Endothelial cell of hepatic sinusoid (primary cell): ENCODE results near the gene ADCY7.
"Not testable (repeated sequence)": the region's sequence is repeated elsewhere in the genome, so short reads cannot be mapped to it uniquely, and the experiment has no call there.

Experiments
- in situ Hi-C: cut with HindIII; loops from 2 replicates; pipeline ENCODE4 v1.10.0; 2017; ENCODE audit warnings: low sequenced_read_pairs

Gene ADCY7

DNA sequence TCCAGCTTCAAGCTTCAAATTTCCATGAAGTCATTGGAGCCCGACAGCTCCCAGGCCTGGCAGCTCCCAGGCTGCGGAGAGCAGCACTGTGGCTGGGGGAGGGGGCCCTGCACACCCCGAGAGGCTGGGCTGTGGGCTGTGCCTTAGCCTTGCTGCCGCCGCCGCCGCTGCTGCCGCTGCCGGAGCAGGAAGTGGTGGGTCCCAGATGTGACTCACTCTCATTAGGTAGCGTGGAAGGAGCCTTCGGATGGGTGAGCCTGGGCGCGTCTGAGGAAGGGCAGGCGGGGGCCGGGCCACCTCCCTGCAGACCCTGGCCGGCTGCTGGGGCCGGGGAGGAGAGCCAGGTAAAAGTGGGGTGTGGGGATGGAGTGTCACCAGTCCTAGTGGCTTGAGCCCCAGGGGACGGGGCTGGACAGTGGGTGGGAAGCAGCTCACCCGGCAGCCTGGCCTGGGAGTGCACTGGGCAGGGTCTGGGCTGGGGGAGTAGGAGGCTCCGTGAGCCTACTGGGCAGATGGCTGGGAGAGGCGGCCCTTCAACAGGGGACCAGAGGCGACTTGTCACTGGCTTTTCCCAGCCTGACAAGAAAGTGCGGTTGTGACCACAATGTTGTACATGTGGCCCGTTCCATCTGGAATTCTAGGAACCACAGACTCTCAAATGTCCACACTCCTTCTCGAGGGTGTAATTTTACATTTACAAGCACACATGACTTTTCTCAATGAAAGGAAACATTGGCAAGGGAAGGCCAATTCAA, at the start of gene ADCY7:
Gene ADCY7, plus strand, starts transcription at position 215 of the 755 bp plus-strand sequence. CDS start 21,629 bp downstream, outside the sequence.
- in situ Hi-C loops = loop anchor here (5.0 kb wide), 1 partner anchor 91 kb away; no protein-coding TSS in a partner anchor

DNA sequence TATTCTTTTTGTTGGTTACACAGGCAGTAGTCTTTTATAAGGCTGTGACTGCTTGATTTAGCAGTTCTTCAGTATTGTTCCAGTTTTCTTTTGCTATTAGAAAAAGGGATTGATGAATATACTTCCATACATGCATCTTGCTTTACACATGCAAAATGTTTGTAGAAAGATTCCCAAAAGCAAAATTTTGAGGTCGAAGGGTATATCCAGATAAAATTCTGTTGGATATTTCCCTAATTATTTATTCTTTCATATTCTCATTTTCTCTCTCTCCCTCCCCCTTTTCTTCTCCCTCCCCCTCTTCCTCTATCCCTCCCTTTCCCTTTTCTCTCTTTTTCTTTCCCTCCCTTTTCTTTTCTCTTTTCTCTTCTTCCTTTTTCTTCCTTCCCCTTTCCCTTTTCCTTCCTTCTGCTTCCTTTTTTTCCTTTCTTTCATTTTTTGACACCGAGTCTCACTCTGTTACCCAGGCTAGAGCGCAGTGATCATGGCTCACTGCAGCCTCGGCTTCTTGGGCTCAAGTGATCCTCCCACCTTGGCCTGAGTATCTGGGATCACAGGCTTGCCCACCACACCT, 46.9 kb upstream of the ADCY7 start:
- in situ Hi-C loops = no loop called here

DNA sequence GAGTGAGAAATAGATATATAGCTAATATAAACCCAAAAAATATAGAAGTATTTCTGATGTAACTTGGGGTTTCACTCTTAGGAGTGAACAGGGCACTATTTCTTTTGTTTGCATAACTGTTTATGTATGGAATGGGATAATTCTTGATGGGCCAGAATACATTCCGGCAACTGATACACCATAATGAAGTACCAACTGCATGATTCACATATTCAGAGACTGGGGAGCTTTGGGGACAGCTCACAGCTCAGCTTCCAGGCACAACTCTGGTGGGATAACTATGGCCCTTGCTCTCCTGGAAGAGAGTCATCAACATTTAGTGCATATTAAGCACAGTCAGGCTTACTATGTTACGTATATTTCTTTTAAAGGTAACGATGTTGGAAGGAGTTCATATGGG, 42.1 kb upstream of the ADCY7 start:
- in situ Hi-C loops = no loop called here

DNA sequence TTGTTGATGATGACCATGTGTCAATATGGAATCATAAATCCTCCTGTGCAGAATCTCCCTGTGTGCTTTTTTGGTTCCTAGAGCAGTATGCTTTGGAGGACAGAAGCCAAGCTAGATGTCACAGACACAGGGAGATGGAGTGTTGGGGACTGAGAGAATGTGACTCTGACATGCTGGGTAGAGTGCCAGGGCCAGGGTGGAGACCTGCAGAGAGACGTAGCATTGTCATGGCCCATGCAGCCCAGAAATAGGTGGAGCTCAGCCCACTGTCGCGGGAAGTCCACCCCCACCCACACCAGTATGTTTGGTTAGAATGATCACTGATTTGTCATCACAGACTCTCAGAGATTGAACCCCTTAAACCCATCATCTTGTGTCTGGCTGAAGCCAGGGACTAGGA, 39.2 kb upstream of the ADCY7 start:
- in situ Hi-C loops = no loop called here

DNA sequence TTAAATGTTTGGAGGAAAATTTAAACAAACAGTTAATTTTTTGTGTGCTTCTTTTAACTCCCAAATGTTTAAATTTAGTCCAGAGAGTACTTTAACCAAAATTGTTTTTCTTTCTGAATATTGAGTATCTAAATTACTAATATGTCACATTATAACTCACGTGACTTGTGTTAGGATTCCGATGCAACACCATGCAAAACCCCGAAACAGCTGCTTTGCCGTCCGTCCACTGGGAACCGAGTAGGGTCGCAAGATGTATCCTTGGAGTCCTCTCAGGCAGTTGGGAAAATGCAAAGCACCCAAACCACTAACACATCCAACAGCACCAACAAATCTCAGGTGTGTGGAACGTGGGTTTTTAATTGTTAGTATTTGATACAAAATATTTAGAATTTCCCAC, 38.7 kb upstream of the ADCY7 start:
- in situ Hi-C loops = no loop called here

DNA sequence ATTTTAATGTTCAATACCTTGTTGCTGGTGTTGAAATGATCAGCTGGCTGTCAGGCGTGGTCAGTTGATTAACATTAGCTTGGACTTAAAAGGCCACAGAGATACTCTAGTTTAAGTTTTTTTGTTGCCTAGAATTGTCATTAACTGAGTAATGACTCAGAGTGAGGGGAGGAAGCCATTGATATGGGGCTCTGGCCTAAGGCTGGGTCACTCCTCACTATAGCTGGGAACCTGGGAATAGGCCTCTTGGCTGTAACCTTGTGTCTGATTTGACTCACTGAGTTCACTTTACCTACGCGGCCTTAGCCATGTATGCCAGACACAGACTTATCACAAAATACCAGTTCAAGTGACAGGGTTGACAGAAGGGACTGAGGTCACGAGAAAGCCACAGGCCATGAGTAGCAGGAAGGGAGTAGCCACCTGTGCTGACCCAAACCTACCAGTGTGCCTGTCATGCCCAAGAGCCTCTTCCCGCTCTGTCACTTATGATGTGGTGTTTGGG, 37.9 kb upstream of the ADCY7 start:
- in situ Hi-C loops = no loop called here

DNA sequence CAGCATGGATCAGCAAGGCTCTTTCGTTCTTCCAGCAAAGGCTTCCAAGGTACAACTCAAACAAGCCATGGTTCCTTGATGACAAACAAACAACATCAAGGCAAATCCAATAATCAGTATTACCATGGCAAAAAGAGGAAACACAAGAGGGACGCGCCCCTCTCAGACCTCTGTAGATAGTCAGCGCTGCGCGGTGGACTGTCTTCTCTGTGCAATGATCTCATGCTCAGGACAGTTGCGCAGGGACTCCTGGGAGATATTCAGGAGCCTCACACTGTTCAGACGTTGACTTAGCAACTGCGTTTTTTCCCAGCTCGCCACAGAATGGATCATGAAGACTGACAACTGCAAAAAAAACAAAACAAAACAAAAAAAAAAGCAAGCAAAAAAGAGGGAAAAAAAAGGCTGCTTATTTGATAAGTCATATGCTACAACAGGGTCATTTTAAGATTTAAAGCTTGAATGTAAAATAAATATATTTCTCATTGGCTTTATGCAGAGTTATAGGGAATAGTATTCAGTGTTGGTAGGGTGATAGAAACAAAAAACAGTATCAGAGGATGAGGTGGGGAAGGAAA, 37.1 kb upstream of the ADCY7 start:
- in situ Hi-C loops = no loop called here

DNA sequence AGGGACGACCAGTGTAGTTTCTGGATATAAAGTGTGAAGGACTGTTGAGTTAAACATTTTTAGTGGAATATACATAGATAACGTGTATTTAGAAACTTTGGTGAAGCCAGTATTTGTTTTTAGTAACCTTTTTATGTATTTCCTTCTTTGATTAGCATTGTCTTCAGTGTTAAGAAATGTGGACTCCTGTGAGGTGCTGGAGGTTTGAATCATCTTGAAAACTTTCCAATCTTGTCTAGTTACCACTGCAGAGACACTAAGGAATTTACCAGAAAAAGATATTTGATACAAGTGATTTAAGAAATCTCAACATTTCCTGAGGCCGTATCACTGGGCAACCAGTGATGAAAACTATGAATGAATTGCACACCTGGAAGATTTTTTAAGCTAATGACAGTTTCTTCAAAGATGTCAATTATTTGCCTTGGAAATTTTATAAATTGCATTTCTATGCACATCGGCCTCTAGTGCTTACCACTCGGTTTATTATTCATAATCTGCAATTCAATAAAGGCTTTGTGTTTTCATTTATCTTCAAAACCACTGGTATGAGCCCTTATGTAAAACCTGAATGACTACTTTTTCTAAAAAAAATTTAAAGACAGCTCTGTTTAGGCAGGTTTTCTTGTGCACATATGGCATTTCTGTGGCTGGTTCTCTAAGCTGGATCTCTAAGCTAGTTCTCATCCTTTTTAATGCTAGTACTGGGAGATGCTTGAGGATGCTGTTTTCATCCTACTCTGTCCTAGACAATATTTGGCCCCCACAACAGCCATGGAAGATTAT, 31.4 kb upstream of the ADCY7 start:
- in situ Hi-C loops = no loop called here

DNA sequence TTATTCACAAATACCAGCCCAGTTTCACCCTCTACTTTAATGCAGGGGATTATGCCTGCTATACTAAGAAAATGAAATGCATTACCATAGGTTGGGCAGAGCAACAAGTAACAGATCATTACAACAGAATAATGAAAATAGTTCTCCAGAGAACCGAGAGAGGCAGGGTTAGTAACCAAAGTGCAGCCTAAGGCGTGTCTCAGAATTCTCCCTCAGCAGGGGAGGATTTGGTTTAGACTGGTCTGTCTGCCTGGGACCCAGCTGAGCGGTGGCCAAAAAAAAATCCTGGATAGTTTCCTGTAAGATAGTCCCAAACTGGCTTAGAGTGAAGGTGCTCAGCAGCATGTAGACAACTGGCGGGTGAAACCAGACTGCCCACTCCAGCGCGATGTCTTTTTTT, 30.8 kb upstream of the ADCY7 start:
- in situ Hi-C loops = no loop called here

DNA sequence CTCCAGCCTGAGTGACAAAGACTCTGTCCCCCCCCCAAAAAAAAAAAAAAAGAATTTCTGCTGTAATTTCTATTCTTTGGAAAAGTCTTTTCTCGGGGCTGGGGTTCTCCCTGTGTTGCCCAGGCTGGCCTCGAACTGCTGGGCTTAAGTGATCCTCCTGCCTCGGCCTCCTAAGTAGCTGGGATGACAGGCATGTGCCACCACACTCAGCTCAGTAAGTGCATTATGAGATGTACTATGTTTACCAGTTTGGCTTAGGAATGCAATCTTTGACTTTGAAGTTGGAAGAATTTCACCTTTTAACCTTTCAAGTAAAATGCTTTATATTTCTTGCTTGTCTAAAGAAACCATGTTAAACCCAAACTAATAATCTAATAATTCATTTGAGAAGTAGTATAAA, 28.0 kb upstream of the ADCY7 start:
- in situ Hi-C loops = no loop called here

DNA sequence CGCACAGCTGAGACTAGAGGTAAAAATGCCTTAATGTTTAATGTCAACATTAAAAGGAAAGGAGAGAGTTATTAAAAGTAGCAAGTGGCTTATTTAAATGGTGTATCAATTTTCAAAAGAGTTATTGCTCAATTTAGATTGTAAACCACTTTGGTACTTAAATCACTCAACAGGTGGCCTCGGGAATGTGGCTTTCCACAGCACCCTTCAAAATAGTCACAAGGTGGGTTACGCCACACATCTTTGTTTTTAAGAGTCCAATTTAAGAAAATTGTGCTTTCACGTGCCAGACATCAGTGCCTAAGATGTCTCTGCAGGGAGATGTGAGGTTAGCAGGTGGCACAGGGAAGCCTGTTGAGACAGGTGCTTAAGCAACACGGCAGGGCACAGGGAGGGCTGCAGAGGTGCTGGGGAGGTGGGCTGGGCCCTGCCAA, 27.5 kb upstream of the ADCY7 start:
- in situ Hi-C loops = no loop called here

DNA sequence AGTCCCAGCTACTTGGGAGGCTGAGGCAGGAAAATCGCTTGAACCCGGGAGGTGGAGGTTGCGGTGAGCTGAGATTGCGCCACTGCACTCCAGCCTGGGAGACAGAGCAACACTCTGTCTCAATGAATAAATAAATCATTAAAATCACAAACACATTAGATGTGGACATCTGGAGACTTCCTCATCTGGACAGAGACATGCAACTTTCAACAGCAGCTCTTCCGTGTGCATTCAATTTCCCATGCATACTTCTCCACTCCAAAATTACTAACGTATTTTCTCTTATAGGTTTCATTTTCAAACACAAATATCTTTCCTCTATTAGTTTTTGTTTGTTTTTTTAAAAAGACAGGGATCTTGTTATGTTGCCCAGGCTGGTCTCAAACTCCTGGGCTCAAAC, 23.3 kb upstream of the ADCY7 start:
- in situ Hi-C loops = not testable (repeated sequence)

DNA sequence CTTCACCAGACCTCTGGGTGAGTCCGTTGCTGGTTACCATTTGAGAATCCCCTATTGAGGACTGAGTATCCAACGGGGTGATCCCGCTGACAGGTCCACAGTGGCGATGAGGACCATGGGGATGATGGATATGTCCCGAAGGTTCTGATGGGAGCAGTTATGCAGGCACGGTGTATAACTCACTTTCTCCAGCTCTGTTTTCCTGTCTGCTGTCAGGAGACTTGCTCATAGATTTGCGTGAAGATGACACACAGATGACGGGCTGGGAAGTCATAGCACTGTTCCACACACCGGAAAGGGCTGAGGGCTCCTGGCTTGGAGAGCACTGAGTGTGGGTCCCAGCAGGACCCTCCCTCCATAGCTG, 22.2 kb upstream of the ADCY7 start:
- in situ Hi-C loops = no loop called here

DNA sequence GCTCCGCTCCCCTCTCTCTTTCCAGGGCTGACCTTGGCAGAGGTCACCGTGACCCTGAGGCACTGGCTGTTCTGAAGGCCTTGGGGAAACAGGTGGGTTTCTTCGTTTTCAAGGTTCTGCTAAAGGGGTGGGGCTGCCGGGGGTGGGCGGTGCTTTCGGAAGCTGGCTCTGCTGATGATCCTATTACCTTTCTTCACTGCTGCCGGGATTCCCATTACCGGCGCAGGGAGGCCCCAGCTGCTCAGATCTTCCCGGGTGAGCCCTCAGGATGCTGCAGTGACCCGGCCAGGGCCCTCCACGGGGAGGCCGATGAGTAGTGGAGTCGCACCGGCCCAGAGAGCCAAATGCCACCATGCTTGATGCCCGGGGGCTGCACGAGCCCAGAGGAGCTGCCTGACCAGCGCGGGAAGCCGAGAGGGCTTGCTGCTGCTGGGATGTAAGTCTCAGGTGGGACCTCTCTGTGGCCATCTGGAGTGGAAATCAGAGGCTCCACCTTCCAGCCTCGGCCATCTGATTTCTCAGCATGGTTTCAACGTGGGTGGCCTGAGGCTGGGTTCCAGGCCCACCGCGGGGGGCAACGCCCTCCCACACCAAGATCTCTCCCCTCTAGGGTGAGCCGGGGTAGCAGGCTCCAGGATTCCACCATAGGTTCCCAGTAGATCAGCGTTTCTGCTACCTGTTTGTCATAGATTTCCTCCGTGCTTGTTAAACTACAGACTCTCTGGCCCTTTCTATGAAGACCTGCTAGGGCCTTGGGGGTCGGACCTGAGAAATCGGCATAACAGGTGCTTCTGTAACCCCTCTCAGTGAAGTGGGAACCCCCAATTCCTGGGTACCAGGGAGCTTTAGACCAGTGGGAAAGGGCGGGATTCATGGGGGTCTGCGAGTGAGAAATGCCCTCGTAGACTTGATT, 21.6 kb upstream of the ADCY7 start:
- in situ Hi-C loops = no loop called here

DNA sequence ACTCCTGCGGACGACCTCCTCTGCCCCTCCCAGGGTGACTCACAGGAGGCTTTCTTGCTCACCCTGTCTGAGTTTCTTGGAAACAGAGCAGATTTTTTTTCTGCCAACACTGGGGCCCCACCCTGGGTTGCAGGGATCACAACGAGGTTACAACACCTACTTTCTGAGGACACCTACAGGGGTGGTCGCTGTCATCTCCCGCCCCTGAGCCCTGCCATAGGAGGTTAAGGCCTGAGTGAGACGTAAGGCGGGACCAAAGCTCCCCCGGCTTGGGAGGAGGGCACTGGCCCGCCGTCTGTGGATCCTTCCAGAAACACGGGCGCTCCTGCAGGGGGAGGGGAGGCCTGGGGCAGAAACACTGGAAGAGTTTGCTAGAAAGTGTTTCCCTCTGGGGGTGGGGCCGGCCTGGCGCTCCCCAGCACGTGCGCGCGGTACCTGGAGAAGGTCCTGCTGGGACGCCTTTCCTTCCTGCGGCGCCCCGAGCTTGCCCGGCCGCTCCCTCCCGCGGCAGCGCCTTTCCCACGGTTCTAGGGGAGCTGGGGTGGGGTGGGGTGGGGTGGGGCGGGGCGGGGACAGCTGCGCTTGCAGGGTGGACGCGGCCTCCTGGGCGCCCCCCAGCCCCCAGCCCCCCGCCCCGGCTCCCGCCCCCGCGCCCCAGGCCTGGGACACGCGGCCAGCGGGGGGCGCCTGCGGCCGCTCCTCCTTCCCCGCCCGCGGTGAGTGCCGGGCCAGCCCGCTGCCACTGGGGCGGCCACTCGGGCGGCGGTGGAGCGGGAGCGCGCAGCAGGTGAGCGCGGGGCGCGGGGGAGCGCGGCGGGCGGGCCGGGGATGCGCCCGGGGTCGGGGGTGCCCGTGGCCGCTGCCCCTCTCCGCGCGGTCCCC, 20.7 kb upstream of the ADCY7 start:
- in situ Hi-C loops = no loop called here

DNA sequence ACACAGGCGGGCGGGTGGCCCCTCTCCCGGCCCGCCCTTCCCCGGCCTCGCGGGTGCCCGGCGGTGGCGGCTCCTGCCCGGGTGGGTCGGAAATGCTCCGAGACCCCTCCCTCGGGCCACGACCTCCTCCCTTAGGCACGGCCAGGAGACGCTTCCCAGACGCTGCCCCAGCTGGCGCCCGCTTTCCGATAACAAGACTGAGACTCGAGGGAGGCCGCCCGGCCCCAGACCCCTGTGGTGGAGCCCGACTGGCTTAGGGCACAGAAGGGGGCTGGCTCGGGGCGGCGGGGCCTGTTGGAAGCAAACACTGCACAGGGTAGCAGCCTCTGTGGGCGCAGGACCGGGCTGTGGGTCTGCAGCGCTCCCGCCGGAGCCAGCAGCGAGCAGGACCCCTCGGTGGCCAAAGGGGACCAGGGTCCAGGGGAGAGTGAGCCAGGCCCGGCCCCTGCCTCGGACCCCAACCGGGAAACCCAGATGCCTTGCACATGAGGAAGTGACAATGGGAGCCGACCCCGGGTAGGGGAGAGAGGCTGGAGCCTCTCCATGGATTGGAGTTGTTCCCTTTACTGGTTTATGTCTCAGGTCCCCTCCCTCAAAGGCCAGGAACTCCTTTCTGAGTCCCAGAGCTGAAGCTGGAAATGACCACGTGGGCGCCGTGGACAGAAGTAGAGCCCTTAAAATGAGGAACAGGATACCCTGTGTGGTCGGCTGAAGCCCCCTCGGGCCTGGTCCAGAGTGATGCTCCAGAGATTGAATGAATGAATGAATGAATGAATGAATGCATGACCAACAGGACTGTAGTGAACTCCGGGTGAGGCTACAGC, 19.8 kb upstream of the ADCY7 start:
- in situ Hi-C loops = no loop called here

DNA sequence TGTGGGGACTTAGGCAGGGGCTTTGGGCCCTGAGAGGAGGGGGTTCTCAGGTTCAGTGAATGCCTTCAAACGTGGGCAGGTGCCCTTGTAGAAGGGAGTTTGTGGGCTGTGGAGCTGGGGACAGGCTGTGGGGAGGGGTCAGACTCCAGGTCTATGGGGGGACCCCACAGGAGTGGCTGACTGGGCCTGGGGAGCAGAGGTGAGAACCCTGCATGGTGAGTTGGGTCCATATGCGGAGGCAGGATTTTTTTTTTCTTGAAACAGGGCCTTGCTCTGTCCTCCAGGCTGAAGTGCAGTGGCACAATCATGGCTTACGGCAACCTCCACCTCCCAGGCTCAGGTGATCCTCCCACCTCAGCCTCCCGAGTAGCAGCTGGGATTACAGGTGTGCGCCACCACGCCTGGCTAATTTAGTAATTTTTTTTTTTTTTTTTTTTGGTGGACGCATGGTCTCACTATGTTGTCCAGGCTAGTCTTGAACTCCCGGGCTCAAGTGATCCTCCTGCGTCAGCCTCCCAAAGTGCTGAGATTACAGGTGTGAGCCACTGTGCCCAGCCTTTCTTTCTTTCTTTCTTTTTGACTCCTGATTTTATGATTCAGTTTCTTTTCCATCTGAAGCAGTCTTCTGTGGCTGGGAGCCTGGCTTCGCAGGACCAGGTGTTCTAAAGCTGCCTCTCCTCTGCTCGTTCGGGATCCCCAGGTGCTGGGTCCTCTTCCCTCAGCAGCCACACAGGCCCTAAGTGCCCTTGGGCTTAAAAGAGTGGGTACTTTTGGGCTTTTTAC, 19.0 kb upstream of the ADCY7 start:
- in situ Hi-C loops = no loop called here
